AG08395 (cell line): ENCODE results near the gene CARMIL1.

ENCODE experiments used
- DNase-seq: peaks from one replicate; pipeline ENCODE4 v3.0.0; 2012; ENCODE audit warnings: mixed read lengths, low spot score

Gene CARMIL1

DNA sequence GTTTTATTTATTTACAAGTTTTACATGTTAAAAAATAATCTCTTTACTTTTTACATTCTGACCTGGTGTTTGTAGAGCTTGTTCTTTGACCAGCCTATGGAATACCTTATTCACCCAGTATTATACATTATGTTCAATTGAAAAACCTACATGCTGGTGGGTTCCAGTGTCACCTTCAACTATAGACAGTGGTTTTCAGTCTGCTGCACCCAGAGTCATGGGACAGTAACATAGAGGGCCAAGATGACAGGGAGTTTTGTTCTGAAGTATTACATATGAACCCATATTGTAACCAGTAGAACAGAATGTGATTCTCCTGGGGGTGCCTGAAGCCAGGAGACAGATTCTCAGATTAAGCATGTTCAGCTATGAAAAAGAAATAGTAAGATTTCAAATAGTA lies 233.4 kb downstream of the CARMIL1 start:
- DNase-seq = no peak

DNA sequence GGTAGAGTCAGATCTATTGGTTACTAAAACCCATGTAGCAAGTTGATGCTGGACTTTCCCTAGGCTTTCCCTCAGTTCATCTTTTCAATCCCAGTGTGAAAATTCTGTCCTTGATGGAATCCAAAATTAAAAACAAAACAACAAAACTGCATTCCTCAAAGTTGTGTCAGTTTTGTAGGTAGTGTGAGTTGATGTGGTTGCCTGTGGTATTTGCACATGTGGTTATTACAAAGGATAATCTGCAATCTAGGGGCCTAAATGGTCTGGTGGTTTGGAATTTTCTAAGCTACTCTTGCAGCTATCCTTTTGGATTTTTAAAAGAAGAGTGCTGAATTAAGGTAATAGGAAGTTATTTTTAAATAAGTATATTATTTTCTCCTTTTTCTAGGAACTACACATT lies 240.7 kb downstream of the CARMIL1 start:
- DNase-seq = peak; percentile 25

DNA sequence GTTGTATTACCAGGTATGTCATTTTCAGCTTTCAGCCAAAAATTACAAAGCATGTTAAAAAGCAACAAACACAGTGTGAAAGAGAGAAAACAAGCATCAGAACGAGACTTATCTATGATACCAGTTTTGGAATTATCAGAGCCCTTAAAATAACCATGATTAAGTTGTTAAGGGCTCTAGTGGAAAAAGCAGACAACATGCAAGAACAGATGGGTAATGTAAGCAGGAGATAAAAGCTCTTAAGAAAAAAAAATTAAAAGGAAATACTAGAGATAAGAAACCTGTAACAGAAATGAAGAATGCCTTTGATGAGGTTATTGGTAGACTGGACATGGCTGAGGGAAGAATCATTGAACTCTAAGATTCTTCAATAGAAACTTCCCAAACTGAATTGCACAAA lies 245.4 kb downstream of the CARMIL1 start:
- no peak for DNase-seq

DNA sequence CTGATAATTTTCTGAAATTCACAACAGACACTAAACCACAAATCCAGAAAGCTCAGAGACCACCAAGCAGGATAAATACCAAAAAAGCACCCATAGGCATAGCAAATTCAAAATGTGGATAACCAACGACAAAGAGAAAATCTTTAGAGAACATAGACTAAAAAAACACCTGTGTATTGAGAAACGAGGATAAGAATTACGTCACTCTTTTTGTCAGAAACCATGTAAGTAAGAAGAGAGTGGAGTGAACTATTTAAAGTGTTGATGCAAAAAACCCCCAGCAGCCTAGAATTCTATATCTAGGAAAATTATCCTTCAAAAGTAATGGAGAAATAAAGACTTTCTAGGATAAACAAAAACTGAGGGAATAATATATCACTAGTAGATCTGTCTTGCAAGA lies 245.9 kb downstream of the CARMIL1 start:
- no peak for DNase-seq

DNA sequence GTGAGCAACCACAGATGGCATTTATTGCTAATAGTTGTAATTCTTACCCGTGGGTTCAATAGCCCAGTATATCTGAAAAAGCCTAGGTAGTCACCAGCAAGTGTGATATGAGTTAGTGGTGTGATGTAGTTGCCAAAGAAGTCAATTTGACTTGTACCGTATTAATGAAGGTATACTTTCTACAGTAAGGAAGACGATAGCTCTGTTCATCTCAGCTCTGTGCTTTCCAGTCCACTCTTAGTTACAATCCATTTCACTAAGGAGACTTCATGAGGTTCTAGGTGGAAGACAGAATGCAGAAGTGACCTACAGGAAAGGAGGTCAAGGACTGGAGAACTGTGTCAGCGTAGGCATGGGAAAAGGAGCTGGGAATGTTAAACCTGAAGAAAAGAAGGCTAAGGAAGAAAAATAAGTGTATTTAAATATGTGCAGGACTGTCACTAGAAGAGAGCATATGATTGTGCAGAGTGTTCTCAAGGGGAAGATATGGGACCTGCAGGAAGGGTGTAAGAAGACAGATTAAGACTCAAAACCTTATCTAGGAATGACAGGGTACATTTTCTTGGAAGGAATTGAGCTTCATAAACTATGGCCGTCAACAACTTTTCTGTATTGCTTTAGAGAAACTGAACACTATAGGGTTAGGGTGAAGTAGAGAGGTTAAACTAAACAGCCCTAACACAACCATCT lies 255.9 kb downstream of the CARMIL1 start:
- no peak for DNase-seq

DNA sequence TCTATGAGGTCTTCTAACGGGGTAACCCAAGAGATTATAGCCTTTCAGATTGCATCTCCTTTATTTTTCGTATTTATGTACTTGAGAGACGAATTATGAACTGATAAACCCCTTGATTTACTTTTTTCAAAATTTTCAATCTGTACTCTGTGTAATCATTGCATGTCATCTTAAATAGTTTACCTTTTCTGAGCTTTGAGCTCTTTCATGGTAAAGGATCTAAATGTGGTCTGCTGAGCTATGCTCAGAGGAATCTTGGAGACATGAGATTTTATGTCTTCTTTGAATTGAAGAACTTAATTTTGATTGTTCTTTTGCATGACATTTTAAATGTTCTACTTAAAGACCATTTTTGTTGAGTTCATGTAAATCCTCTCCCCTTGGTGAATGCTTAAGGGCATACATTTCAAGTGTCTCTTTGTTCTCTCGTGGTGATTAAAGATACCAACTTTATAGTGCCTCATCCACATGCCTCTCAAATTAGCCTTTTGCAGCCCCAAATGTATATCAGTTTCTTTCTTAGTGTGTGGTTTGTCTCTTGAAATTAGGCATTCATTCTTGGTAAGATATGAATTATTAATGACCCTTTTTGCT lies 256.6 kb downstream of the CARMIL1 start:
- DNase-seq = no peak

DNA sequence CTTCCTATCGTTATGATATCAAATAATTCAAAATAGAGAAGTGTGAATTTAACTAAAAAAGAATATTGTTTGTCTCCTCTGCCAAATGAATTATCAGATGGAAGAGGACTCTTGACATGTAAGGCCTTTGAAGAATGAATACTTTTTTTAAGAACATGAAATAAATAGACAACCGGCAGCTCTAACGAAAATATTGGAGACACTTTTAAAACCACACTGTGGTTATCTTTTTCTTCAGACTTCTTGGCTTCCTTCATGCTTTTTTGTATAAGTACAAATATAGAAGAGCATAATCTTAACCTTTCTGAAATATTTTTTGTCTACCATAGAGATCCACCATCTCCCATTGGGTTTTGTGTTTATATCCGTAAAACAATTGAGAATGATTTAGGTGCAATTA lies 257.6 kb downstream of the CARMIL1 start:
- DNase-seq = no peak

DNA sequence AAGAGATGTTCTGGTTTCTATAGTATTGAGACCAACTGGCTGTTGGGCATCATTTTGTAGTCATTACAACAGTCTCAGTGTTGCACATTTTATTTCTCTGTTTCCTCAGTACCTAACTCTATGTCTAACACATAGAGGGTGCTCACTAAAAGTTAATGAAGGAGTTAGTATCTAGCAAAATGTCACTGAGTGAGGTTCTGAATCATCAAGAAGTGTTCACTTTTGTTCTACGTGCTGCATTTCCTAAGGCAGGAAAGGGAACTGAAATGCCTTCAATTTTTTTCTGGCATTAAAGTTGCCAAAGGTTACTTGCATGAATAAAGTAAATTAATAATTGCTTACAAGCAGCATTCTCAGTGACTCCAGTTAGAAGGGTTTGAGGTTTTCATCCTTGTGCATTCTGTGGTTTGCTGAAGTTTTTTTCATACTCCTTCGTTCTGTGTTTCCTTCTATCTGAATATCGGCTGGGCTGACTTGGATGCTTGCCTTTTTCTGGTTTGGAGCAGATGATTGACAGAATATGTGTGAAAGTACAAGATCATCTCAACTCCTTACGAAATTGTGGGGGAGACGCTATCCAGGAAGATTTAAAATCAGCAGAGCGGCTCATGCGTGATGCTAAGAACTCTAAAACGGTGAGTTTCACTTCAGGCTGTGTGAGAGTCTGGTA lies 258.3 kb downstream of the CARMIL1 start:
- DNase-seq = no peak

DNA sequence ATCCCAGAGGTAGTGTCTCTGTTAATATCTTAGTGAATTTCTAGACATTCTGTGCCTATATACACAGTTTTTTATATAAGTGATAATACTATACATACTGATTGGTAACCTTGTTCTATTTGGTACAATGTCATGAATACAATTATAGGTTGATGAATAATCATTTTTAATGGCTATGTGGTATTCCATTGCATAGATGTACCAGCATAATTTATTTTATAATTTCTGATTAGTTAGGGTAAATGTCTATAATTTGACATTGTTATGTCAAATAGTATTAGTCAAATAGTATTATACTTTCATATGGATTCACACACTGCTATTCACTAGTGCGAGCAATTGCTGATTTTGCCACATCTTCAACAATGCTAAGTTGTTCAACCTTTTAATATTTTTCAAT lies 262.1 kb downstream of the CARMIL1 start:
- no peak for DNase-seq

DNA sequence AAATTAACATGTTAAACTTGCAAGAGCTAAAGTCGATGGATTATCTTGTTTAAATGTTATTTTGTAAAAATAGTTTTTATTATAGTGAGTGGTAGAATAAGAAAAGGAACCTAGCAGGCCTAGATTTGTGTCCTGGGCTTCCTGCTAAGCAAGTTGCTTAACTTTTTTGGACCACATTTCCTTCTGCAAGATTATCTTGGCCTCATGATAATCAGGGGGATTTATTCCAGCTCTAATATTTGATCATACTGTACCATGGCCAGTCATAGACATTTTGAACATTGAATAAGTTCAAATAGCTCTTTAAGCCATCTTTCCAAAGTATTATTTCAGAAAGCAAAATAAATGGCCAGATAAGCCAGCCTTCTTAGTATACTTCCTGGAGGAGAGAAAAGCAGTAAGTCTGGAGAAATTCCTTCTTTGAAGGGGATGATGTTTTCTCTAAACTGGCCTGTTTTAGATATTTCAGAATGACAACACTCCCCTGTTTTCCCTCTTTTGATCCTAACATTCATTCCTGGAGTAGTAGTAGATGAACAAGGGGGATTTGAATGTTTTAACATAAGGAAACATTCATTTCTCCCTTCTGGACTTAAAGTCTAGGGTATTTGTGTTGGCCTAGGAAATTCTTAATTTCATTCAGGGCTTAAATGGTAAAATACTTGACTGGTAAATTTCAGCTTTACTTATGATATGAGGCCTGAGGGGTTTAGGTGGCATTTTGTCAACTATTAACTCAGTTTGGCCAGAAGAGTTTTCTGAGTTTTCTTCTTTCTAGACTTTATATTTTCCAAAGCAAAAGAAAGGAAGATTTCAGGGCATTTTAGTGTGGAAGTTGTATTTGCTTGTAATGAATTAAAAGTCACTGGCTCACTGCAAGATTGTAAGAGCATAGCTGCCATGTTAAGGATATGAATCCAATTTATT lies 264.1 kb downstream of the CARMIL1 start:
- DNase-seq = no peak

DNA sequence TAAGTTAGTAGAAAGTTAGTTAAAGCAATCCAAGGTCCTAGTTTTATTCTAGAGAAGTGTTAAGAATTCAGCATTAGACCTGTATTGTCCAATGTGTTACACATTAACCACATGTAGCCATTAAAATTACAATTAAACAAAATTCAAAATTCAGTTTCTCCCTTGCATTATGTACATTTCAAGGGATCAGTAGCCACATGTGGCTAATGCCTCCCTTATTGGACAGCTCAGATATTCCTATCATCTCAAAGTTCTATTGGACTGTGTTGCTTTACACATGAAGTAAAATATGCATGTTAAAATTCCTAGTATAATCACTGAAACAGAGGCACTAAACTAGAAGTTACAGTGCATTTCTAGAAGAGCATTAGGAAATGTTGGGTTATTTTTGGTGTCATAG lies 265.7 kb downstream of the CARMIL1 start:
- DNase-seq = no peak

DNA sequence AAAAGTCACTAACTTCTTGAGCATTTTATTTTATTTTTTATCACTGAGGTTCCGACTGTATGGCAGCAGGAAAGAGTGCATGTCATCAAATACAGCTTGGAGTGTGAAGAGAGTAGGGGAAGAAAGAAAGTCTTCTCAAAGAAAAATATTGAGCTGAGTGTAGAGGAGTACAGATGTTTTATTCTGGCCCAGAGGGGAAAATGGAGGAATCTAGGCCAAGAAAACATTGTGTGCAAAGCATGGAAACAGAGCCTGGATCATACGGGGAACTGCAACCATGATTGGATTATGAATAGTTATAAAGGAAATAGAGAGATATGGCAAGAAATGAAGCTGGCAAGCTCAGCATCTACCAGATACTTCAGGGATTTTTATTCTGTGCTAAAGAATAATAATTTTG lies 268.6 kb downstream of the CARMIL1 start:
- DNase-seq = no peak

DNA sequence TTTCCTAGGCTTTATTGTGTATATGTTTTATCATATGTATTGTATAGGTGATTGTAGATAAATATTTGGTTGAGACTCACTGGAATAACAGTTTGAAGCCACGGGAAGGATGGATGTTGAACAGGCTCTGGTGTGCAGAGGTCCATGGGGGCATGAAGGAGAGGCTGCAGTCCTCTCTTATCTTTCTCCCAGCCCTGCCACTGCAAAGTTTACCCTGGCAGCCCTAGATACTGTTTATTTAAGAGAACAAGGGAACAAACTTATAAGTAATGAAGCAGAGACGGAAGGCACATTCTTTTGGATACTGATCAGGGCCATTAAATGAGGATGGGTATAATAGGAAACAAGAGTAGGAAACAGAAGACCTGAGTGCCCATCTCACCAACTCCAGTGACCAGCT lies 269.3 kb downstream of the CARMIL1 start:
- DNase-seq = no peak

DNA sequence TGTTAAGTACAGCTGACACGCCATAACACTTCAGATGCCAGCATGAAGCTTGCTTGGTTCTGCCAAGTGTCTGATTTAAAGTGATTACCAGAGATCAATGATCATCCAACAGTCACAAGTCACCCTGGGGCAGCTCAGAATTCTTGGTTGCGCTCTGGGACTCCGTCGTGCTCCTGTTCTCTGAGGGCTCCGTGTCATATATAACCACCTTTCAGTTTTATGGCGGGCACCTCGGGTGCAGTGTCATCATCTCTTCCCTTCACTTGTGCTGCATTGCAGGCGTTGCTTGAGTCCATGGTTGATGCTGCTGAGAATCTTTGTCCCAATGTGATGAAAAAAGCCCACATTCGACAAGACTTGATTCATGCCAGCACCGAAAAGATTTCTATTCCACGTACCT lies 271.5 kb downstream of the CARMIL1 start:
- DNase-seq = no peak

DNA sequence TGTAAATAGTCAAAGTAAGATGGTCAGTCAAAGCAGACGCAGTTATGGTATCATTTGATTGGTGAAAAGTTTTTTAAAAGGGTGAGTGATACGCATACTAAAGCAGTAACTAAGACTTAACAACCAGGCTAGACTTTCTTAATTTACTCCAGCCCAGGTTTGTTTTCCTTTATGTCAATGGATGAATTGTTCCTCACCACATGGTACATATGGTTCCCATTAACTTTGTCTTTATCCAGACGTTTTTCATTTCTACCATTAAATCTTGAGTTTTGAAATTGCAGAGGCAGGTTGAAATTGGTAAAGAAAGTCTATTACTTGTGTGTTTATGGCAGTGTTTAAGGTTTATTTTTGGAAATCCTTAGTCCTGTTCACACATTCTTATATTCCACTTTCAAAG lies 274.3 kb downstream of the CARMIL1 start:
- DNase-seq = no peak

DNA sequence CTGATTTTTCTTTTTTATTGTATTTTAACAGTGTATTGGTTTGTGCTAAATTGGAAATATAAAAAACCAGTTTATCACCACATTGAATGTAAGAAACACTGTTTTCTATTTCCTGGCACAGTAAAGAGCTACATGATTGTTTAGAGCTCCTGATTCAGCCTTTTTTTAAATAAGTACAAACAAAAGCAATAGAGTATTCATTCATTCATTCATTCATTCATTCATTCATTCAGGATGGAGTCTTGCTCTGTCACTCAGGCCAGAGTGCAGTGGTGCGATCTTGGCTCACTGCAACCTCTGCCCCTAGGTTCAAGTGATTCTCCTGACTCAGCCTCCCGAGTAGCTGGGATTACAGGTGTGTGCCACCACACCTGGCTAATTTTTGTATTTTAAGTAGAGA lies 276.0 kb downstream of the CARMIL1 start:
- DNase-seq = no peak

DNA sequence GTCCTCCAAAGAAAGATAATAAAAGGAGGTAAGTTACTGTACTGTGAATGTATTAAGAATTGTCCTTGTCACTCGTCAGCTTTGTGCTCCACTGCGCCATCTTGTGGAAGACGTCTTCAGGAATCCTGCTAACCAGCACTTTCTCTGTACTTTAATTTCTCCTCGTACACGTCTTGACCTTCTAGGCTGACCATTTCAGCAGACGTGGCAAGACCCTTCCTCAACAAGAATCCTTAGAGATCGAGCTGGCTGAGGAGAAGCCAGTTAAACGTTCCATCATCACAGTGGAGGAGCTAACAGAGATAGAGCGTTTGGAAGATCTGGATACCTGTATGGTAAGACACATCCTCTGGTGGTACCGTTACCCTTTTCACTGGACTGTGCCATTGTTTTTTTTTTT lies 277.3 kb downstream of the CARMIL1 start:
- DNase-seq = peak; percentile 72

DNA sequence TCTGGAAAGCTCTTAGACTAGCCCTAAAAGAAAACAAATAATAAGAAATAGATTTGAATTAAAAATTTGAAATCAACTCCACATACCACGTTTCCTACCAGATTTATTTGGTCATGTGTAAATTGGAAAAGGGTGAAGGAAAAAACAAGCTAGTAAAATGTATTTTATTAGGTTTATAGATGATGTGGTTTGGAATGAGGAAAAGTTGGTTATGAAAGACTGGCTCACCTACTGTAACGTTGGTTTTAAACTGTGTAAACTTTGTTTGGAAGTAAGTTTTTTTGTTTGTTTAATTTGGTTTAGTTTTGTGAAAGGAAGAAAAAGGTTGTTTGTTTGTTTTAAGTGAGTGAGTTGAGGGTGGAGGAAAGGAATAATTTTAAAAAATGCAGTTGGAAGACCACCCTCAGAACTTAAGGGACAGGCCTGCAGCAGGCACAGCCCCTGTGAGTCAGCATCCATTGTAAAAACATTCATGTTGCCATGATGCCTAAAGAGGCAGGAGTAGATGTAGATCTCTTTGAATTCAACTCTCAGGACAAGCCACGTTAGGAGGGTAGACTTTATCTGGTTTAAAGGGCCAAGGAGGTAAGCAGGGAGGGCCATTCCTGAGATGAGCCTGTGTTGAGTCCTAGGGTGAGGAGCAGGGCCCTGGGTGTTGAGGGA lies 279.1 kb downstream of the CARMIL1 start:
- DNase-seq = no peak

DNA sequence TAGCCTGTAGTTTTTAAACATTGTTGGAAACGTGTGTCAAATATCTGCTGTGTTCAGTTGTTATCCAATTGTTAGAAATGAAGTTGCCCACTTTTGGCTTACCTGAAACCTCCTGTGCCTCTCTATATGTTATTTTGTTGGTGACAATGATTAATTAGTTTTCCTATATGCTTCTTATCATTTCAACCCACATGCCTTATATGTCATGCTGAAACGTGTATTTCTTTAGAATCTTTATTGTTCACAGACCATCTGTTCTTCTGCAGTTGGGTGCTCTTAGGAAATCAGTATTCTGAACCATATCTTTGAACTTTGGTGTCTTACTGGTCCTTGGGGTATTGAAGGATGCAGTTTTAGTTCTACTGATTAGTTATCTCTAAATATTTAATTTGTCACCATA lies 281.7 kb downstream of the CARMIL1 start:
- no peak for DNase-seq

DNA sequence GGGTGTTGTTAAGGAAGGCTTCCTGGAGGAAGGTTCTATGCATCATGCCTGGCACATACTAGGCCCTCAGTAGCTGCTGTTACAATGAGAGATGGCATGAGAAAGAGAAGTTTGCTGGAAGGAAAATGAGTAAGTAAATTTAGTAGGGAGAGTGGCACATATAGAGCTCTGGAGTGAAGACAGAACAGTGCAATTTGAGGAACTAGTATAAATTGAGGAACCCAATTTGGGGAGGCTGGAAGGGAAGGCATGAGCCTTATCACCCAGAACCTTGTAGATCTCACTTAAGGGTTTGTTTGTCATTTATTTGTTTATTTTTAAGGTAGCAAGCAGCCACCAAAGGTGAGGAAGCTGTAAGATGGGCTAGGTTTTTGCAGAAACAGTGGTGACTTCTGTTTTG lies 285.8 kb downstream of the CARMIL1 start:
- no peak for DNase-seq

DNA sequence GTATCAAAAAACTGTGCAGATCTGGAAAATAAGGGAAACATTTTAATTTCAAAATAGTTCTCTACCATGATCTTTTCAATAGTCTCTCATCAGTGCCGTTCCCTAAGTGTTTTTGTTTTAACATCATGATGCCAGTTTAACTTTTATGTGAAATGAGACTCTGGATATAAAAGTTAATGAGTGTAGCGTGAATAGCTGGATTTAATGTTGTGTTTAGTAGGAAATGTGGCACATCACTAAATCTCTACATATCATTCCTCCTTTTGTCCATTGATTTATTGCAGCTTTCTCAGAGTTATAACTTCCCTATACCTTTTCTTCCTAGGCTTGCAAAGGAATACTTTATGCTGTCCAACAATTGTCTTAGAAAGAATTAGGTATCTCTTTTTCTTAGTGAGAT lies 291.4 kb downstream of the CARMIL1 start:
- no peak for DNase-seq

DNA sequence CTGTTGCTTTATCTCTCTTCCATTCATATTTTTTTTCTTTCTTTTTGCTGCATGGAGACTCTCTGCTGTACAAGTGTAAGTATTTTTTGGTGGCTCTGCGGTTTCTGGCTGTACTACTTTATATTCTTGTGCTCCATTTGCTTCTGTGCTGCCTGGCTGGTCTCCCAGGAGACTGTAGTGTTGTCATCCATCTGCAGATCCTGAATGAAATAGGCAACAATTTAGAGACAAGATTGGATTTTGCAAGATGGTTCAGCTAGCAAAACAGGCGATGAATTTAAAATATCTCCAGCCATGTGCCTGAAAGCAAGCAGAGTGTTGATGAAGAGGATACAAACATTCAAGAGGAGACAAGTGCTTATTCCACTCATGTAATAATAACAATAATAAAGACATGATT lies 297.7 kb downstream of the CARMIL1 start:
- no peak for DNase-seq
